GM12878 (cell line): ENCODE results near the gene RPS8. TPM values are rescaled to one million over a fixed set of nuclear protein-coding genes. Genes with fewer than 3 reads are reported as not detected.

Experiments used
- ATF7 ChIP-seq: fragments of 450-650 bp; IDR thresholded peaks from 2 replicates; pipeline ENCODE4 v1.6.1; 2016; ENCODE audit warnings: low read depth, mild to moderate bottlenecking
- BCL11A ChIP-seq: IDR thresholded peaks from 2 replicates; pipeline ENCODE4 v1.6.1; 2011; ENCODE audit warnings: low read depth, low read length
- CBX5 ChIP-seq: sonication (generic); IDR thresholded peaks from 2 replicates; pipeline ENCODE4 v1.6.1; 2016; ENCODE audit warnings: low read depth, moderate library complexity, mild to moderate bottlenecking, inconsistent platforms
- CEBPB ChIP-seq, 2 experiments: fragments of 150-350 bp in 1 of 2; IDR thresholded peaks; 2 replicates each; pipeline ENCODE4 v1.6.1; 2012 to 2014; ENCODE audit warnings: low read depth in 2 of 2, low read length in 2 of 2, borderline replicate concordance in 1 of 2, inconsistent platforms in 1 of 2
- GABPA ChIP-seq: IDR thresholded peaks from 2 replicates; pipeline ENCODE4 v1.6.1; 2014; ENCODE audit warnings: antibody characterized with exemption, low read depth, mild to moderate bottlenecking, inconsistent platforms
- HDAC2 ChIP-seq: fragments of 200-600 bp; sonication (generic); IDR thresholded peaks from 2 replicates; pipeline ENCODE4 v1.6.1; 2017
- KAT2A ChIP-seq: conservative IDR thresholded peaks from 2 replicates; pipeline ENCODE4 v1.6.1; 2011; ENCODE audit warnings: low read depth, low read length; ENCODE audit not compliant: control insufficient read depth
- MXI1 ChIP-seq: fragments of 150-350 bp; IDR thresholded peaks from 2 replicates; pipeline ENCODE4 v1.6.1; 2011; ENCODE audit warnings: low read depth, mild to moderate bottlenecking, inconsistent platforms, low read length, improper control_type of control experiment
- NFYA ChIP-seq: IDR thresholded peaks from 2 replicates; pipeline ENCODE4 v1.6.1; 2011; ENCODE audit warnings: low read depth, mild to moderate bottlenecking, low read length, improper control_type of control experiment, borderline replicate concordance
- POLR2AphosphoS2 ChIP-seq: IDR thresholded peaks from 2 replicates; pipeline ENCODE4 v1.6.1; 2011; ENCODE audit warnings: low read depth, mild to moderate bottlenecking, low read length, improper control_type of control experiment, moderate library complexity
- RAD21 ChIP-seq: IDR thresholded peaks from 2 replicates; pipeline ENCODE4 v1.6.1; 2011; ENCODE audit warnings: mild to moderate bottlenecking, low read depth, low read length, moderate library complexity; ENCODE audit not compliant: insufficient read depth
- RCOR1 ChIP-seq: conservative IDR thresholded peaks from 2 replicates; pipeline ENCODE4 v1.6.1; 2012; ENCODE audit warnings: low read depth, low read length, improper control_type of control experiment
- RELA ChIP-seq: fragments of 450-650 bp; IDR thresholded peaks from 2 replicates; pipeline ENCODE4 v1.8.0; 2014; ENCODE audit warnings: borderline replicate concordance; ENCODE audit not compliant: partially characterized antibody
- SMAD5 ChIP-seq: IDR thresholded peaks from 2 replicates; pipeline ENCODE4 v1.6.1; 2016; ENCODE audit warnings: antibody characterized with exemption, low read depth
- SMC3 ChIP-seq: IDR thresholded peaks from 2 replicates; pipeline ENCODE4 v1.6.1; 2011; ENCODE audit warnings: low read length, improper control_type of control experiment, borderline replicate concordance
- SREBF1 ChIP-seq: IDR thresholded peaks from 2 replicates; pipeline ENCODE4 v1.6.1; 2012; ENCODE audit warnings: mild to moderate bottlenecking, low read length
- SUPT20H ChIP-seq: IDR thresholded peaks from 2 replicates; pipeline ENCODE4 v1.6.1; 2011; ENCODE audit warnings: low read depth, mild to moderate bottlenecking, low read length, moderate library complexity, borderline replicate concordance; ENCODE audit not compliant: control insufficient read depth
- SUZ12 ChIP-seq: fragments of 200-600 bp; sonication (generic); IDR thresholded peaks from one replicate; pipeline ENCODE4 v1.6.1; 2018; ENCODE audit warnings: antibody characterized with exemption, mild to moderate bottlenecking; ENCODE audit not compliant: unreplicated experiment
- TAF1 ChIP-seq: IDR thresholded peaks from 2 replicates; pipeline ENCODE4 v1.6.1; 2011; ENCODE audit warnings: mild to moderate bottlenecking, low read depth, low read length, borderline replicate concordance
- ZBED1 ChIP-seq: IDR thresholded peaks from 2 replicates; pipeline ENCODE4 v1.6.1; 2016; ENCODE audit warnings: borderline replicate concordance
- ZNF384 ChIP-seq: IDR thresholded peaks from 2 replicates; pipeline ENCODE4 v1.6.1; 2012; ENCODE audit warnings: low read depth, mild to moderate bottlenecking, low read length, improper control_type of control experiment, borderline replicate concordance
- polyA plus RNA-seq, 11 experiments: library from polyadenylated mRNA; depleted of rRNA in 4 of 11; unstranded in 6 of 11; stranded (reverse) in 5 of 11; fragments of >200 nt; fragmentation: Nextera tagmentation in 4 of 11; fragmentation: Illumina TruSeq in 1 of 11; extraction: Ambion mirVana in 4 of 11; extraction: Trizol in 1 of 11; gene quantifications; 1 replicate in 1 of 11; 2 replicates in 10 of 11; pipeline versions ENCODE4 v1.2.1 to v1.2.3, GENCODE V29; 2011 to 2016; ENCODE audit warnings: inconsistent platforms in 2 of 11, missing spikeins in 2 of 11, low read depth in 1 of 11
- total RNA-seq, 4 experiments: library from RNA; depleted of rRNA in 3 of 4; stranded (reverse); fragments of >200 nt in 3 of 4; fragmentation: Illumina TruSeq in 1 of 4; extraction: Trizol in 1 of 4; gene quantifications; 2 replicates each; pipeline versions ENCODE4 v1.2.1 to v1.2.3, GENCODE V29; 2013 to 2021
- TF ChIP-seq, protein P1 (sequence below): fragments of 450-650 bp; IDR thresholded peaks from 2 replicates; pipeline ENCODE4 v1.6.1; 2016; ENCODE audit warnings: mild to moderate bottlenecking
- TF ChIP-seq, protein P2 (sequence below): IDR thresholded peaks from 2 replicates; pipeline ENCODE4 v1.6.1; 2011; ENCODE audit warnings: mild to moderate bottlenecking, low read depth, low read length, moderate library complexity; ENCODE audit not compliant: insufficient replicate concordance
- TF ChIP-seq, protein P3 (sequence below): fragments of 450-650 bp; IDR thresholded peaks from 2 replicates; pipeline ENCODE4 v1.6.1; 2017; ENCODE audit warnings: mild to moderate bottlenecking, low read depth, inconsistent platforms; ENCODE audit not compliant: poor library complexity, severe bottlenecking
- TF ChIP-seq, protein P4 (sequence below): fragments of 450-650 bp; IDR thresholded peaks from 2 replicates; pipeline ENCODE4 v1.6.1; 2017; ENCODE audit warnings: borderline replicate concordance

Gene RPS8
- total and polyA plus RNA-seq, 10 of the 15 experiments (the other 5 are each of a cell fraction or from before 2014, with no cell fraction given), result 1,296 to 3,461 (median 2,877) TPM

DNA sequence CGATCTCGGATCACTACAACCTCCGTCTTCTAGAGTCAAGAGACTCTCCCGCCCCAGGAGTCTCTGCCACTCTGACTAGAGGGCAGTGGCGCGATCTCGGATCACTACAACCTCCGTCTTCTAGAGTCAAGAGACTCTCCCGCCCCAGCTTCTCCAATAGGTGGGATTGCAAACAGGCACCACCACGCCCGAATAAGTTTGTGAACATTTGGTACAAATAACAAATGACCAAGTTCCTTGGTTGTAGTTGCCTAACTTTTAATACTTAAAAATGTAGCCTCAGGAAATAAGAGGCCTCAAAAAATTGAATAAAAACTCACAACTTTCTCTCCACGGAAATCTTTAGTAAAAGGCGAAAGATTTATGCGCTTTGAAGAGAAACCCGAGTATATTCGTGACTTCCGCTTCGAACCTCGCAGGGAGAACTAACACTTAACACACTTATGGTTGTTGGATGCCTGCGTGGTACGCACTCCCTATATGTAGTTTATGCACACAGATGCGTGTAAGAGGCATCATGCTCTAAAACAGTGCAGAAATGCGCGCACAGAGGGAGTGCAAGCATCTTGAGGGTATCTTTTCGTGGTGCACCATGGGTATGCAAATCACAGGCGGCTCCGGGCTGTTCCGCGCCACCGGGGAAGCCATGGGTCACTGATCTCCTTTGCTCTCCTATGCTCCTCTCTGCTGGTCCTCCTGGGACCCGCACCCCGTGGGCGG, 44.4 kb downstream of the RPS8 start (continued):
- TF ChIP-seq SUPT20H, result no peak
- no peak for TF ChIP-seq HDAC2
- TF ChIP-seq, protein P1, sequence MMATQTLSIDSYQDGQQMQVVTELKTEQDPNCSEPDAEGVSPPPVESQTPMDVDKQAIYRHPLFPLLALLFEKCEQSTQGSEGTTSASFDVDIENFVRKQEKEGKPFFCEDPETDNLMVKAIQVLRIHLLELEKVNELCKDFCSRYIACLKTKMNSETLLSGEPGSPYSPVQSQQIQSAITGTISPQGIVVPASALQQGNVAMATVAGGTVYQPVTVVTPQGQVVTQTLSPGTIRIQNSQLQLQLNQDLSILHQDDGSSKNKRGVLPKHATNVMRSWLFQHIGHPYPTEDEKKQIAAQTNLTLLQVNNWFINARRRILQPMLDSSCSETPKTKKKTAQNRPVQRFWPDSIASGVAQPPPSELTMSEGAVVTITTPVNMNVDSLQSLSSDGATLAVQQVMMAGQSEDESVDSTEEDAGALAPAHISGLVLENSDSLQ, result peak; percentile 85
- TF ChIP-seq POLR2AphosphoS2, result peak; percentile 99
- peak; percentile 4; the same call in 1 of the 2 replicates for TF ChIP-seq SREBF1
- no peak; the same call in 1 of the 2 replicates for TF ChIP-seq KAT2A
- TF ChIP-seq, protein P2, sequence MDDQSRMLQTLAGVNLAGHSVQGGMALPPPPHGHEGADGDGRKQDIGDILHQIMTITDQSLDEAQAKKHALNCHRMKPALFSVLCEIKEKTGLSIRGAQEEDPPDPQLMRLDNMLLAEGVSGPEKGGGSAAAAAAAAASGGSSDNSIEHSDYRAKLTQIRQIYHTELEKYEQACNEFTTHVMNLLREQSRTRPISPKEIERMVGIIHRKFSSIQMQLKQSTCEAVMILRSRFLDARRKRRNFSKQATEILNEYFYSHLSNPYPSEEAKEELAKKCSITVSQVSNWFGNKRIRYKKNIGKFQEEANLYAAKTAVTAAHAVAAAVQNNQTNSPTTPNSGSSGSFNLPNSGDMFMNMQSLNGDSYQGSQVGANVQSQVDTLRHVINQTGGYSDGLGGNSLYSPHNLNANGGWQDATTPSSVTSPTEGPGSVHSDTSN, result peak; percentile 43
- peak; percentile 93 for TF ChIP-seq CBX5
- peak; percentile 61; the same call in 1 of the 2 replicates for TF ChIP-seq TAF1
- TF ChIP-seq CEBPB (IDR thresholded peaks at IDR 0.05; ENCODE audit: borderline replicate concordance in 1 of 2, low read depth in 2 of 2, low read length in 2 of 2), result peak in 1 of 2 experiments; percentile 91; a peak in 1 of 4 replicates
- TF ChIP-seq GABPA, result peak; percentile 64; the same call in 1 of the 2 replicates
- peak; percentile 100 for TF ChIP-seq ZBED1
- peak; percentile 61 for TF ChIP-seq ATF7
- TF ChIP-seq RAD21, result peak; percentile 26; the same call in 1 of the 2 replicates
- TF ChIP-seq MXI1, result no peak
- TF ChIP-seq RCOR1, result no peak
- TF ChIP-seq SMC3, result no peak
- no peak for TF ChIP-seq SUZ12
- TF ChIP-seq ZNF384, result no peak
- TF ChIP-seq, protein P3, sequence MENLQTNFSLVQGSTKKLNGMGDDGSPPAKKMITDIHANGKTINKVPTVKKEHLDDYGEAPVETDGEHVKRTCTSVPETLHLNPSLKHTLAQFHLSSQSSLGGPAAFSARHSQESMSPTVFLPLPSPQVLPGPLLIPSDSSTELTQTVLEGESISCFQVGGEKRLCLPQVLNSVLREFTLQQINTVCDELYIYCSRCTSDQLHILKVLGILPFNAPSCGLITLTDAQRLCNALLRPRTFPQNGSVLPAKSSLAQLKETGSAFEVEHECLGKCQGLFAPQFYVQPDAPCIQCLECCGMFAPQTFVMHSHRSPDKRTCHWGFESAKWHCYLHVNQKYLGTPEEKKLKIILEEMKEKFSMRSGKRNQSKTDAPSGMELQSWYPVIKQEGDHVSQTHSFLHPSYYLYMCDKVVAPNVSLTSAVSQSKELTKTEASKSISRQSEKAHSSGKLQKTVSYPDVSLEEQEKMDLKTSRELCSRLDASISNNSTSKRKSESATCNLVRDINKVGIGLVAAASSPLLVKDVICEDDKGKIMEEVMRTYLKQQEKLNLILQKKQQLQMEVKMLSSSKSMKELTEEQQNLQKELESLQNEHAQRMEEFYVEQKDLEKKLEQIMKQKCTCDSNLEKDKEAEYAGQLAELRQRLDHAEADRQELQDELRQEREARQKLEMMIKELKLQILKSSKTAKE, result peak; percentile 75
- no peak for TF ChIP-seq NFYA
- TF ChIP-seq SMAD5, result peak; percentile 100
- peak; percentile 75; the same call in 1 of the 2 replicates for TF ChIP-seq BCL11A
- TF ChIP-seq RELA, result no peak
- TF ChIP-seq, protein P4, sequence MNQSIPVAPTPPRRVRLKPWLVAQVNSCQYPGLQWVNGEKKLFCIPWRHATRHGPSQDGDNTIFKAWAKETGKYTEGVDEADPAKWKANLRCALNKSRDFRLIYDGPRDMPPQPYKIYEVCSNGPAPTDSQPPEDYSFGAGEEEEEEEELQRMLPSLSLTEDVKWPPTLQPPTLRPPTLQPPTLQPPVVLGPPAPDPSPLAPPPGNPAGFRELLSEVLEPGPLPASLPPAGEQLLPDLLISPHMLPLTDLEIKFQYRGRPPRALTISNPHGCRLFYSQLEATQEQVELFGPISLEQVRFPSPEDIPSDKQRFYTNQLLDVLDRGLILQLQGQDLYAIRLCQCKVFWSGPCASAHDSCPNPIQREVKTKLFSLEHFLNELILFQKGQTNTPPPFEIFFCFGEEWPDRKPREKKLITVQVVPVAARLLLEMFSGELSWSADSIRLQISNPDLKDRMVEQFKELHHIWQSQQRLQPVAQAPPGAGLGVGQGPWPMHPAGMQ, result no peak
